Measurements from ENCODE around the gene CELA3B.
"Not testable (repeated sequence)": the region's sequence is repeated elsewhere in the genome, so short reads cannot be mapped to it uniquely, and the experiment has no call there.

Gene CELA3B

DNA sequence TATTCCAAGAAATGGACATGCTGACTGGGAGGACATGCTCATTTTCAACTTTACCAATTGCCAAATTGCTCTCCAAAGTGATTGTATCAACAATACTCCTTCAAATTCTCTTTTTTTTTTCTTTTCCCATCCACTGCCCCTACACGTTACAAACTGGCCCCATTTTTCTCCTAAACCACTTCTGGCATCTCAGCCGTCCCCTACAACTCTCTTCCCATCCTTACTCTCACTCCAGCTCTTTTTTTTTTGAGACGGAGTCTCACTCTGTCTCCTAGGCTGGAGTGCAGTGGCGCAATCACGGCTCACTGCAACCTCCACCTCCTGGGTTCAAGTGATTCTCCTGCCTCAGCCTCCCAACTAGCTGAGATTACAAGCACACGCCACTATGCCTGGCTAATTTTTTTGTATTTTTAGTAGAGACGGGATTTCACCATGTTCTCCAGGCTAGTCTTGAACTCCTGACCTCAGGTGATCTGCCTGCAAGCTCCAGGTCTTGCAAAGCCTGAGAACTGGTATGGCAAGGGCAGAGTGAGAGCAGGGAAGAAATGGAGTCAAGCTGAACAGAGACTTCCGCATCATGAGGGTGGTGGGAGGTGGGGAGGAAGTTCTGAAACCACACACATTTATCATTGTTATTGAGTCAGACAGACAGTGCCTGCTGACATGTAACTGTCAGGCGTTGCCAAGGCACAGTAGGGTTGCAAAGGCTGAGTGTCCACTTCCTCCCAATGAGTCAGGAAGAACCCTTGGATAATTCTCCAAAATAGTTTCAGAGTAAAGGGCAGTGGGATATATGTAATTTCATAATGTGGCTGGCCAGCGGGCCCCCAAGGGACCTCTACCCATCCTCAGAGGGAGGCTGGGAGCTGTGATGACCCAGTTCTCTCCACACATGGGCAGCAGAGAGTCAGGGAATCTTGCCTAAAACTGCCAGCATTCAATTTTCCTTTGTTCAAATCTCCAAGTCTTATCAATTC is 42.0 kb downstream of the CELA3B start:
- peak; percentile 57 for DNase-seq

DNA sequence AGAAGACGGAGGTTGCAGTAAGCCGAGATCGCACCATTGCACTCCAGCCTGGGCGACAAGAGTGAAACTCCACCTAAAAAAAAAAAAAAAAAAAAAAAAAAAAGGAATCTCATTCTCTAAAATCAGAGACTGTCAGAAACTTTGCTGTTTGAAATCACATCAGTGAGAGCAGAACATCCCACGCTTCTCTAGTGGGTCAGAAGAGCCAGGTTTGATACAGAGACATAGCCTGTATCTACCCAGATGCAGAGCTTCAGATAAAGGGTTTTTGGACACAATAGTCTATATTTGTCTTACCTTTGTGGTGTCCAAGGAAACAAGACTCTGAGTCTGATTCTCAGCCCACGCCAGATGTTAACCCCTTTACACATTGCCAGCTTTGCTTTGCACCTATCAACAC is 44.2 kb downstream of the CELA3B start:
- DNase-seq: no peak

DNA sequence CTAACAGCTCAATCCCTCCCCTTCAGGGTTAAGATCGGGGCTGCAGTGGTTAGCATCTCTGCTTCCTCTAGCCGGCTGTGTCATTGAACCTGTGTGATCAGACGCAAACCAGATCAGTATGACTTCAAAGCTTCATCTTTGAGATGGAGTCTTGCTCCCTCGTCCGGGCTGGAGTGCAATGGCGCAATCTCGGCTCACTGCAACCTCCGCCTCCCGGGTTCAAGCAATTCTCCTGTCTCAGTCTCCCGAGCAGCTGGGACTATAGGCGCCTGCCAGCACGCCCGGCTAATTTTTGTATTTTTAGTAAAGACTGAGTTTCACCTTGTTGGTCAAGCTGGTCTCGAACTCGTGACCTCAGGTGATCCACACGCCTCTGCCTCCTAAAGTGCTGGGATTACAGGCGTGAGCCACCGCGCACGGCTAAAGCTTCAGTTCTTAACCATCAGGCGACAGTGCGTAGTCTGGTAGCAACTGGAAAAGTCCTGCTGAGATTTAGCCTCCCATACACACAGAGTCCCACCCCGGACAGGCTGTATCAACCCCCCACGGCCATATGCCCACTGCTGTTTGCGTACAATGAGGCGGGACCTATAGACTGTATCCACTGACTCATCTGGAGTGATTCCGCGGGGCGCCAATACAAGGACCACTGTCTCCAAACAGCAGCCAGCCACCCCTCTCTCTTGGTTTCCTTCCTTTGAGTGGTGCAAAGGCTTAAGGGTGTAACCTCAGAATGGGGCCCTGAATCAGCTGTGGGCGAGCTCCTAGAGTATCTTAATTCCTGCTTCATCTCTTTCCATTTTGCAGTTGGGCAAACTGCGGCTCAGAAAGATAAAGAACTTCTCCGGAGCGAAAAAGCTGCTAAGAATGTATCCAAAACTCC is 47.9 kb downstream of the CELA3B start:
- peak; percentile 45 for DNase-seq

DNA sequence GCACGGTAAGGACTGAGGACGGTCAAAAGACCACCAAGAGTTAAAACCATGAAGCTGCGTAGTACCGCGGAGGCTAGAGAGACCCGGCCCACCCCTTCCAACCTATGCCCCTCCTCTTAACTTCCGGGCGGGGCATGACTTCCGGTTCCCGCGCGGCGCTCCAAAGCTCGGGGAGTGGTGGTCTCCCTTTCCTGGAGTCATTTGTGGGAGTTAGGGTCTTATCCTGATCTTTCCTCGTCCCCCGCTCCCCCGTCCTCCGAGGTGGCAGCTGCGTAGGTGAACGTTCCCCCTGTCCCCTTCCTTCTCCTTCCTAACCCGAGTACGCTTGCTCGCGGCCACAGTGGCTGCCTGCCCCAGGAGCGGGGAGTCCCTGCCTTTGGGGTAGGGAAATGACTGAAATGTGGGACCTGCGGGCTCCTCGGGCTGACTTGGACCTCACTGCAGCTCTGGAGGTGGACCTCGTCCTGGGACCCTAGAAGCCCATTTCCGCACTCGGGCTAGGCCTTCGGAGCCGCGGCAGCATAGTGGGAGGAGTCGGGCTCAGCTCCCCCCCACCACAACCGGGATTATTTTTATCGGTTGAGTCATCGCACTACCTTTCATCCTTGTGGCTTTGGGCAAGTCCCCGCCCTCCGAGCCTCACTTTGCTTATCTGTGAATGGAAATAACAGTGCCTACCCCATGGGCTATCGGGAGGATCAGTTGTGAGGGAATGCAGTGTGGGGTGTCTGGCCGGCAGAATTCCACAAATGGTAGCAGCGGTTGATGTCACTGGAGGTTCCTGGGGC is 48.7 kb downstream of the CELA3B start:
- peak; percentile 86 for DNase-seq

DNA sequence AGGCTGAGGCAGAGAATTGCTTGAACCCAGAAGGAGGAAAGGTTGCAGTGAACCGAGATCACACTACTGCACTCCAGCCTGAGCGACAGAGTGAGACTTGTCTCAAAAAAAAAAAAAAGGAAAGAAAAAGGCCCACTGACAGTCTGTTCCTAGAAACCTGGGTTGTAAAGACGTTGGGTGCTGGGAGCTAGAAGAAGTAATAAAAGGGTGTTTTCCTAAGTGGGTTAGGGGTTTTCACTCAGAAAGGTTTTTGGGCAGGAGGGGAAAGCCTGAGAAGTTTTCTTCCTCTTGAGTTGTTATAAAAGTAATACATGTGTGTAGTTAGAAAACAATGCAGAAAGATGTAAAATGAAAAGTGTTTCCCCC is 50.1 kb downstream of the CELA3B start:
- no peak for DNase-seq

DNA sequence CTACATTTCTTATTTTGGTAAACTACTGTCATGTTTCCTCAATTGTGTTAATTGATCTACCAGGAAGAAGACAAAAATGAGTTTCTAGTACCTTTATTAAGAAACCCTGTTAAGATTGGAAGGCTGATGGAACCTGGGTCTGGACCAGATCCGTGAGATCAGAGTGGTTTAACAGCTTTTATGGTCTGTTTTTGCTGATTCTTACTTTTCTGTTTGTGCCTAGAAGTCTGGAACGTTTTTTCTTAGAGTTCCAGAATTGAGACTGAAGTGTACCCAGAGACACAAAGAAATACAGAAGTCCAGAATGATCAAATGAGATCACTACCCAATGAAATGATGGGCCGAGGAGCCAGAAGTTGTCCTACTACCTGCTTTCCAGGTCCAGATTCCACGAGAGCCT is 53.2 kb downstream of the CELA3B start:
- DNase-seq: no peak

DNA sequence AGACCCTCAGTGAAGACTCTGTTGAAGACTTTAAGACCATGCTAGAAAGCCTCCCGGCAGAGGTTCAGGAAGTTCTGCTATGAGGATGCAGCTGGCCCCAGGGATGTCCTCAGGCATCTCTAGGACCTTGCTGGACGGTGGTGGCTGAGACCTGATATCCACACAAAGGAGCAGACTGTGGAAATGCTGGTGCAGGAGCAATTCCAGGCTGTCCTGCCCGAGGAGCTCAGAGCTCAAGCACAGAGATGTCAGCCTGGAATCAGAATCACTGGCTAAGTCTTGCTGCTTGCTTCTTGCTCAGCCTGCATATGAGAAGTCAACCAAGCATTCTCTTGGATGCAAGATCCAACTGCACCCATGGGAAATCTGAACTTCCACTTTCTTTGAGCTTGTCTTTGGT is 53.7 kb downstream of the CELA3B start:
- no peak for DNase-seq

DNA sequence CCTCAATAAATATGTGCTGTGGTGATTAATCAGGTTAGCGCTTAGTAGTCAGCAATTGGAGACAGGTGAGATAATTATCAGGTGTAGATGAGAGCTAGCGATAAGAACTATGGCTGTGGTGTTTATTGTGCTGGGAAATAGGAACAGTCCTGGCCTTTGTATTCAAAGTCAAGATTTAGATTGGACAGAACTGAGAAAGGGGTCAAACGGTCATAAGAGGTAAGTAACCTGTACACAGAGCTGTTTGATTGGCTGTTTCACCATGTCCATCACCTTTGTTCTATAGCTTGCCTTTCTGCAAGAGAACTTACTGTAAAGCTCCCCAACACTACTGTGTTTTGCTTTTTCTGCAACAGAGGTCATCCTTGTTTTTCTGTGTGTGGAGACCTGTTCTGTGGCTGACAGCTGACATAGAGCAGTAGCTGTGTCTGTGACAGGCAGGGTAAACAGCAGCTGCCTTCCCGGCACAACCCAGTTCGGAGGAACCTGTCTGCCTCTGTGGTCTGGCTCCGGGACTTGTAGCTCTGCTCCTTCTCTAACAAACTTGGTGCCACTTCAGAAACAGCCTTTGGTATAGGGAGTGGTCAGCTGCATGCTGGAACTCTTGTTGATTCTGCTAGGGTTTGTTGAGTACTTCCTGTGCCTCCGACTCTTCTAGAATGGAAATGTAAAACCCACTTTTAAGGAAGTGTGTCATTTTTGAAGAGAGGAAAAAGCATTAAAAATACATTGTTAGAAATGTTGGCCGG is 54.6 kb downstream of the CELA3B start:
- no peak for DNase-seq

DNA sequence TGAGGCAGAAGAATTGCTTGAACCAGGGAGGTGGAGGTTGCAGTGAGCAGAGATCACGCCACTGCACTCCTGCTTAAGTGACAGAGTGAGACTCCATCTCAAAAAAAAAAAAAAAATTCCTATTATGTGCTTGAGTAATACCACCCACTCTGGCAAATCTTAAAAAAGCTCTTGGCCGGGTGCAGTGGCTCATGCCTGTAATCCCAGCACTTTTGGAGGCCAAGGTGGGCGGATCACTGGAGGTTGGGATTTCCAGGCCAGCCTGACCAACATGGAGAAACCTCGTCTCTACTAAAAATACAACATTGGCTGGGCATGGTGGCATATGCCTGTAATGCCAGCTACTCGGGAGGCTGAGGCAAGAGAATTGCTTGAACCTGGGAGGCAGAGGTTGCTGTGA is 58.0 kb downstream of the CELA3B start:
- DNase-seq: not testable (repeated sequence)

DNA sequence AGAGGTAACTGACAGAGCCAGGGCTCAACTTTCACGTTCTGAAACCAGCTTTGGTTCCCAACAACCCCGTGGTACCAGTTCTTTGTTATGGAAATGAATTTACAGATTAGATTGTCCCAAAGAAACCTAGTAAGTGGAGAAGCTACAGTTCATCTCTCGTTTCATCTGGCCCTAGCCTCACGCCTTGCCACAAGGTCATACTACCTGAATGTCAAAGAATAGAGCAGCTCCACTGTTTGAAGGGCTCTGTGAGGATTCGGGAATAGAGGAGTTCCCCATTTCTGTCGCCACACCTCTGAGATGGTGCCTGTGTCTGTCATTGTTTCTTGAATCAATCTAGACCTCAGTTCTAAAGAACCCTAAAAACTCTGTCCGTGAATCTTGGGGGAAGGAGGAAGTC is 60.7 kb downstream of the CELA3B start:
- DNase-seq: no peak

DNA sequence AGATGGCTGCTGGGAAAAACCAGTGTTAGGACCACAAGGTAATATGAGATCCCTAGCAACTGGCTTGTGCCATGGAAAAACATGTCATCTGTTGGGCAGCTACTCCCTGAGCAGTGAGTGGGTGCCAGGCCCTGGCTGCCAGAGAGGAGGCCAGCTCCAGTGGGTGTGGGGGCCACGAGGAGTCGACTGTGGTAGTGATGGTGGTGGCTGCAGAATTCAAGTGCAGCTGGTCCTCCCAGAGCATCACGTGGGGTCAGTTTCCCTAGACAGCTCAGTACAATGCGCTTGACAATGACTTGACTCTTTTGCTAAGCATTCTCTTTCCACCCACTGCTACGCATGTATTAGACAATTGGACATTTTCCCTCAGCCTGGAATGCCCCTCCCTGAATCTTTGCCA is 61.2 kb downstream of the CELA3B start:
- DNase-seq: no peak
